Stomach (tissue), 9 donors: ENCODE measurements around the gene ZNF410. TPM values are rescaled to one million over a fixed set of nuclear protein-coding genes. Genes with fewer than 3 reads are reported as not detected.

Source experiments
- DNase-seq, 2 donors: peaks; one replicate each; pipeline versions ENCODE4 v3.0.0 to v3.0.0-alpha.2; 2013 to 2019
- H3K27ac ChIP-seq, 5 donors: fragments of 200-600 bp in 4 of 5; sonication (generic) in 4 of 5; one replicate each; pipeline ENCODE4 v1.5.1; 2013 to 2019; ENCODE audit warnings: mild to moderate bottlenecking in 1 of 5, moderate library complexity in 1 of 5
- H3K27me3 ChIP-seq, 3 donors: fragments of 200-600 bp; sonication (generic); one replicate each; pipeline ENCODE4 v1.5.1; 2017 to 2019; ENCODE audit warnings: mixed run types in 1 of 3
- H3K36me3 ChIP-seq, 4 donors: fragments of 200-600 bp; sonication (generic); 1 replicate in 3 of 4; 2 replicates in 1 of 4; pipeline ENCODE4 v1.5.1; 2016 to 2019
- H3K4me1 ChIP-seq, 4 donors: fragments of 200-600 bp; sonication (generic); one replicate each; pipeline ENCODE4 v1.5.1; 2016 to 2019
- H3K4me3 ChIP-seq, 4 donors: fragments of 200-600 bp; sonication (generic) in 3 of 4; one replicate each; pipeline ENCODE4 v1.5.1; 2016 to 2019; ENCODE audit warnings: mild to moderate bottlenecking in 1 of 4
- H3K9me3 ChIP-seq, 4 donors: fragments of 200-600 bp; sonication (generic); one replicate each; pipeline ENCODE4 v1.5.1; 2016 to 2019
- EP300 ChIP-seq: sonication (generic); formaldehyde crosslinking; IDR thresholded peaks from one replicate; pipeline ENCODE4 v1.6.1; 2017; ENCODE audit warnings: antibody characterized with exemption
- POLR2A ChIP-seq, 4 donors: fragments of 450-650 bp; IDR thresholded peaks; one replicate each; pipeline ENCODE4 v1.6.1; 2016; ENCODE audit warnings: antibody characterized with exemption in 4 of 4, control low read depth in 2 of 4, mild to moderate bottlenecking in 1 of 4, moderate library complexity in 1 of 4
- POLR2AphosphoS5 ChIP-seq, 3 donors: sonication (generic); formaldehyde crosslinking; IDR thresholded peaks; one replicate each; pipeline ENCODE4 v1.6.1; 2016; ENCODE audit warnings: antibody characterized with exemption in 3 of 3
- WGBS, 5 donors: extraction: QIAGEN DNeasy Blood & Tissue Kit in 3 of 5; methylation state at CpG; one replicate each; pipeline versions ENCODE4 v1.1.5 to v1.1.7; 2013 to 2018; 5-methylcytosine and 5-hydroxymethylcytosine counted together
- intact Hi-C: fragments of 100-400 bp; cut with DNase I; formaldehyde crosslinking; loops from one replicate; pipeline ENCODE4 v1.15.1; 2023; ENCODE audit warnings: low total_unique reads
- polyA plus RNA-seq, 3 donors: library from polyadenylated mRNA; stranded (reverse); fragments of 200-250 nt; gene quantifications; one replicate each; pipeline ENCODE4 v1.2.3, GENCODE V29; 2013
- total RNA-seq, 5 donors: library from RNA; depleted of rRNA; stranded (reverse); fragments of >200 nt; gene quantifications; one replicate each; pipeline versions ENCODE4 v1.1.0 to v1.2.3, GENCODE V29; 2014 to 2016
- TF ChIP-seq, protein P1 (sequence below), 7 experiments: fragments of 450-650 bp in 4 of 7; fragments of 200-600 bp in 3 of 7; sonication (generic) in 3 of 7; IDR thresholded peaks; one replicate each; pipeline ENCODE4 v1.5.1; 2016 to 2019; ENCODE audit warnings: antibody characterized with exemption in 7 of 7, control low read depth in 2 of 7, mild to moderate bottlenecking in 1 of 7
- donor health status: healthy with polysubstance abuse.
- donor health status: Bipolar disorder and iron deficiency.
- donor health status: healthy.

The ZNF410 gene
- total and polyA plus RNA-seq, 8 donors = 21.4 to 183 (median 47.8) TPM

DNA sequence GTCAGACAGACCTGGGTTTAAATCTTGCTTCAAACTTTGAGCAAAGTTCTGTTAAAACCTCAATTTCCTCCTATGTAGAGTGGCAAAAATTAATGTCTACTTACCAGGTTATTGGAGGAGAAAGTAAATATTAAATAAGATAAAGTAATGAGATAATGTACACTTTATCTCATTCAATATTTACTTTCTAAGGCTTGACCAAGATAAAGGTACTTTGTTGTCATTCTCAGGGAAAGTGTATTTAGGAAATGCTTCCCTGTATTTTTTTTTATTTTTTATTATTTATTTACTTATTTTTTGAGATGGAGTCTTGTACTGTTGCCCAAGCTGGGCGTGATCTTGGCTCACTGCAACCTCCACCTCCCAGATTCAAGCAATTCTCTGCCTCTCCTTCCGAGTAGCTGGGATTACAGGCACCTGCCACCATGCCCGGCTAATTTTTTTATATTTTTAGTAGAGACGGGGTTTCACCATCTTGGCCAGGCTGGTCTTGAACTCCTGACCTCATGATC, 58.6 kb downstream of the ZNF410 start:
- 27 to 78% (median 33%) methylated on average over 4 of the region's 4 CpGs for WGBS, 5 donors
- Histone ChIP-seq H3K36me3 (peaks cover 0 to 57% (median 34%) of the 10 kb centered on the region in 4 donors), H3K4me1 (peaks cover 12 to 51% (median 41%) of the 10 kb centered on the region in 4 donors), H3K27ac (peak overlapping the region; percentile 28 to 79 (median 61)), H3K4me3 (no peak overlapping the region), H3K9me3 (no peaks in the 10 kb centered on the region), H3K27me3 (no peaks in the 10 kb centered on the region)
- intact Hi-C loops = no loop called here
- peak; percentile 61 to 81 for DNase-seq
- no peak for TF ChIP-seq EP300
- peak in 1 of 3 donors; percentile 20 for TF ChIP-seq POLR2AphosphoS5 (IDR thresholded peaks at IDR 0.05)
- TF ChIP-seq, protein P1, sequence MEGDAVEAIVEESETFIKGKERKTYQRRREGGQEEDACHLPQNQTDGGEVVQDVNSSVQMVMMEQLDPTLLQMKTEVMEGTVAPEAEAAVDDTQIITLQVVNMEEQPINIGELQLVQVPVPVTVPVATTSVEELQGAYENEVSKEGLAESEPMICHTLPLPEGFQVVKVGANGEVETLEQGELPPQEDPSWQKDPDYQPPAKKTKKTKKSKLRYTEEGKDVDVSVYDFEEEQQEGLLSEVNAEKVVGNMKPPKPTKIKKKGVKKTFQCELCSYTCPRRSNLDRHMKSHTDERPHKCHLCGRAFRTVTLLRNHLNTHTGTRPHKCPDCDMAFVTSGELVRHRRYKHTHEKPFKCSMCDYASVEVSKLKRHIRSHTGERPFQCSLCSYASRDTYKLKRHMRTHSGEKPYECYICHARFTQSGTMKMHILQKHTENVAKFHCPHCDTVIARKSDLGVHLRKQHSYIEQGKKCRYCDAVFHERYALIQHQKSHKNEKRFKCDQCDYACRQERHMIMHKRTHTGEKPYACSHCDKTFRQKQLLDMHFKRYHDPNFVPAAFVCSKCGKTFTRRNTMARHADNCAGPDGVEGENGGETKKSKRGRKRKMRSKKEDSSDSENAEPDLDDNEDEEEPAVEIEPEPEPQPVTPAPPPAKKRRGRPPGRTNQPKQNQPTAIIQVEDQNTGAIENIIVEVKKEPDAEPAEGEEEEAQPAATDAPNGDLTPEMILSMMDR (IDR thresholded peaks at IDR 0.05) = no peak

DNA sequence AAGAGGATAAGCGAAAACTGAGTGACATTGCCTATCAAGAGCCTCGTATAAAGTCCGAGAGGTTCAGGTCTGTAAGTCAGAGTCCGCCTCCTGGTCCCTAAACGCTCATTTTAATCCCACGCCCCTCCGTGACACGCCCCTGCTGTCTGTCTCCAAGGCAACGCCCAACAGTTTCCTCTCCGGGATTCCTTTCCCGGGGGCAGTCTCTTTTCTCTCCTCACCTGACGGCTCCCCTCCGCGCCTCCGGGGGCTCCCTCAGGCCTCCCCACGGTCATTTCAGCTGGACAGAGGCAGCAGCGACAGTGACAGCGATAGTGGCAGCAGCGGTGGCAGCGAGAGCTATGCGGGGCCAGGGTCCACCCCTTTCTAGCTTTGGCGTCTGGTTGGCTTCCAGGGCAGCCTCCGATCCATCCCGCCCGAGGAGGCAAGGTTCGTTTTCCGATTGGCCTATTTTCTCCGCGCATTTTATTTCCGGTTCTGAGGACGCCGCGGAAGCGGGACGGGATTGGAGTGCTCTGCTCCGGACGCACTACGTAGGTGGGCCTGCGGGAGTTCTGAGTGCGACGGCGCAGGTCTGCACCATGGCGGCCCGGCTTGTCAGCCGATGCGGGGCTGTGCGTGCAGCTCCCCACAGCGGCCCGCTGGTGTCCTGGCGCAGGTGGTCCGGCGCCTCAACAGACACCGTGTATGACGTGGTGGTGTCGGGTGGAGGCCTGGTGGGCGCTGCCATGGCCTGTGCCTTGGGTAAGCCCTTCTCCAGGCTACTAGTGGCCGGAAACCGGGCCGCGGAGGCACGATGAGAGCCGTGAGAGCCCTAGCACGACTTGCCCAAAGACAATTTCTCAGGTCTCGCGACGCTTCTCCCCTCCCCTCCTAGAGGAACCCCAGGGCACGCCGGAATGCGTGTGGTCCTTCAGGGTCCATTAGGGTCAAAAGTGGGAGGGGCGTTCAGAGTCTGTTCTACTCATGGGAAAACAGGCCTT, 63.4 kb downstream of the ZNF410 start, which contains the start of the genes COQ6 and FAM161B:
TSS of gene COQ6 (plus strand) at position 551 of the 983 bp plus-strand sequence. CDS start at position 582, 31 bp downstream.
TSS of gene FAM161B (minus strand) at position 343 of the 983 bp plus-strand sequence. CDS start at position 275, 68 bp downstream.
- 0% methylated on average over 57 to 70 of the region's 70 CpGs for WGBS, 5 donors
- Histone ChIP-seq H3K36me3 (peaks cover 10 to 33% (median 31%) of the 10 kb centered on the region in 4 donors), H3K27ac (peak within 1 kb of the TSS; percentile 91 to 96 (median 95)), H3K4me1 (peaks cover 7 to 35% (median 27%) of the 10 kb centered on the region in 4 donors), H3K4me3 (peak within 1 kb of the TSS; percentile 80 to 91 (median 87)), H3K27me3 (no peaks in the 10 kb centered on the region), H3K9me3 (no peaks in the 10 kb centered on the region)
- intact Hi-C loops = no loop called here
- DNase-seq = peak; percentile 95 to 98
- TF ChIP-seq POLR2A (IDR thresholded peaks at IDR 0.05) (peak in 2 of 4 donors; percentile 59 to 73), POLR2AphosphoS5 (IDR thresholded peaks at IDR 0.05) (peak; percentile 87 to 96 (median 92)), EP300 (peak; percentile 11)
- TF ChIP-seq, protein P1 (IDR thresholded peaks at IDR 0.05) = peak in 1 of 7 experiments; percentile 13

DNA sequence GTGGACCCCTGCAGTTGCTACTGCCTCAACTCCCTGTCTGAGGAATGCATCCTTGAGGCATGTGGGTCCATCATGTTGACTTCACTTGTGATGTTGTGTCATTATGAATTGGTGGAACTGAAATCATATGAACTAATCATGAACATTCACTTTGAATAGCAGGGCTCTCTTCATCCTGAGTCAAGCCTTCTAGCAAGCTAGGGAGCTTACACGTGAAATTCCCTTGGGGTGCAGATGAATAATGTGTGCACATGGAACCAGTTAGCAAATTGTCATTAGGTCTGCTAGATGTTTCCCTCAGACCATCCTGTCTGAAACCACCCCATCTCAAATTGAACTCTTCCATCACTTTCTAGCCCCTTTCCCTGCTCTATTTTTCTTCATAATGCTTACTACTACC, 67.1 kb downstream of the ZNF410 start:
- Histone ChIP-seq H3K4me1 (peaks cover 7 to 24% (median 20%) of the 10 kb centered on the region in 4 donors), H3K4me3 (no peak overlapping the region), H3K9me3 (no peaks in the 10 kb centered on the region), H3K36me3 (peaks cover 30 to 61% (median 56%) of the 10 kb centered on the region in 4 donors), H3K27me3 (no peaks in the 10 kb centered on the region), H3K27ac (no peak overlapping the region)
- WGBS, 5 donors = 70 to 96% (median 78%) methylated on average over 1 of the region's 1 CpG
- intact Hi-C loops = no loop called here
- no peak for TF ChIP-seq POLR2A (IDR thresholded peaks at IDR 0.05)
- no peak for TF ChIP-seq EP300
- TF ChIP-seq, protein P1 (IDR thresholded peaks at IDR 0.05) = no peak
- TF ChIP-seq POLR2AphosphoS5 (IDR thresholded peaks at IDR 0.05) = no peak
- DNase-seq = no peak

DNA sequence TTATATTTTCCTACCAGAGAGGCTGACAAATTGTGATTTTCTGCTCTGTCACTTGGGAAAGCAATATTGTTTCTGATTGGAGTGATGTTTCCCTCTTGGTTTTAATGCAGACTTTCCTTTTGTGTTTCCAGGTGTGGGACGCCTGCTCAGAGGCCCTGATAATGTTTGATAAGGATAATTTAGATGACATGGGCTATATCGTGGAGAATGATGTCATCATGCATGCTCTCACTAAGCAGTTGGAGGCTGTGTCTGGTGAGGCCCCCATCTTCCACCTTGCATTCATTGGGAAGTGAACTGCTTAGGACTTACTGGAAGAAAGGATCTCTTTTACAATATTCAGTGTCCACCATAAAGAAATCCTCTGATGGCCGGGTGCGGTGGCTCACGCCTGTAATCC, 69.0 kb downstream of the ZNF410 start:
- H3K4me1 ChIP-seq = peaks cover 5 to 11% (median 8%) of the 10 kb centered on the region in 4 donors
- 81 to 93% (median 90%) methylated on average over 5 of the region's 5 CpGs for WGBS, 5 donors
- H3K36me3 ChIP-seq = peaks cover 48 to 80% (median 76%) of the 10 kb centered on the region in 4 donors
- intact Hi-C loops = no loop called here
- no peak for TF ChIP-seq POLR2A (IDR thresholded peaks at IDR 0.05)
- TF ChIP-seq, protein P1 (IDR thresholded peaks at IDR 0.05) = no peak
- no peak for TF ChIP-seq POLR2AphosphoS5 (IDR thresholded peaks at IDR 0.05)
- no peak for TF ChIP-seq EP300
- no peak overlapping the region for H3K4me3 ChIP-seq
- DNase-seq = no peak
- no peaks in the 10 kb centered on the region for H3K9me3 ChIP-seq
- H3K27me3 ChIP-seq = no peaks in the 10 kb centered on the region
- no peak overlapping the region for H3K27ac ChIP-seq
